Lower leg skin (tissue), 3 donors: Measurements from ENCODE around the gene PIGL.

Source experiments
- CTCF ChIP-seq, 3 donors: fragments of 450-650 bp; IDR thresholded peaks; one replicate each; pipeline ENCODE4 v1.5.1; 2016; ENCODE audit warnings: antibody characterized with exemption in 3 of 3, mild to moderate bottlenecking in 3 of 3, moderate library complexity in 2 of 3
- POLR2A ChIP-seq, 2 donors: fragments of 450-650 bp; IDR thresholded peaks; one replicate each; pipeline ENCODE4 v1.6.1; 2016 to 2017; ENCODE audit warnings: antibody characterized with exemption in 2 of 2, mild to moderate bottlenecking in 1 of 2, moderate library complexity in 1 of 2

DNA sequence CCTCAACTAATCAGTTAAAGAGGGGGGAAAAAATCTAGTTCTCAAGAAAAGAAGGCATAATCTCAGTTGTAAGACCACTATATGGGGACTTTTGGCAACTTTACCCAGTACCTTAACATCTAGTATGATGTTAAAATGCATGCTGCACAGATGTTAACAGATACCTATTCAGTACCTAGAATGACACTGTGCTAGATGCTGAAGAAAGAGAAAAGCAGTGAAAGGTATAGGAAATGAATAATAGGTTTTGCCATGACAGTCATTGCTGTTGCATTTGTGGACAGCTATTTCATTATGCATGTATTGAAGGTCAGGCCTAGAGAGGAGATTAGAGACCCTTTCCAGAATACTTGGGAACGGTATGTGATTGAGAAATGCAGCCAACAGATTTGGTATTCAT, 34.5 kb downstream of the PIGL start:
- no peak for TF ChIP-seq POLR2A (IDR thresholded peaks at IDR 0.05)
- TF ChIP-seq CTCF (IDR thresholded peaks at IDR 0.05): no peak
